Measurements from ENCODE around the gene TAGLN.
A peak's percentile ranks its signal among the peaks of the same experiment; 100 is the strongest.

TAGLN gene

GRCh38 chr11:117230999-117231841 is 32.0 kb downstream of the TAGLN start:
- no peak for DNase-seq (ENCODE audit: low read depth)

GRCh38 chr11:117231842-117232091 is 32.6 kb downstream of the TAGLN start, which contains the start of gene PCSK7:
Gene PCSK7, minus strand, starts transcription at chr11:117232073. Its CDS starts 2,229 bp downstream, at chr11:117229844.
- DNase-seq (ENCODE audit: low read depth): no peak

GRCh38 chr11:117232092-117232878 is 33.1 kb downstream of the TAGLN start, which contains the start of gene RNF214:
Gene RNF214, plus strand, starts transcription at chr11:117232671. Its CDS starts 1,602 bp downstream, at chr11:117234273.
- DNase-seq (ENCODE audit: low read depth): peak; percentile 54

- DNase-seq (ENCODE audit: low read depth): no peak
These were observed 33.8 kb downstream of the TAGLN start for GRCh38 chr11:117232911-117233409.

GRCh38 chr11:117238221-117238620 is 39.1 kb downstream of the TAGLN start:
- no peak for DNase-seq (ENCODE audit: low read depth)

GRCh38 chr11:117239295-117239694 is 40.1 kb downstream of the TAGLN start:
- peak; percentile 92 for DNase-seq (ENCODE audit: low read depth)

GRCh38 chr11:117248341-117248740 is 49.2 kb downstream of the TAGLN start:
- no peak for DNase-seq (ENCODE audit: low read depth)

- DNase-seq (ENCODE audit: low read depth): no peak
These were observed 50.4 kb downstream of the TAGLN start for GRCh38 chr11:117249571-117249970.

- no peak for DNase-seq (ENCODE audit: low read depth)
These were observed 52.3 kb downstream of the TAGLN start for GRCh38 chr11:117251506-117251905.

GRCh38 chr11:117255966-117256365 is 56.8 kb downstream of the TAGLN start:
- DNase-seq (ENCODE audit: low read depth): no peak

GRCh38 chr11:117256573-117256972 is 57.4 kb downstream of the TAGLN start:
- no peak for DNase-seq (ENCODE audit: low read depth)

All from GM04504 (cell line).